ENCODE data around the gene CFAP65. TPM values are rescaled to one million over a fixed set of nuclear protein-coding genes. Genes with fewer than 3 reads are reported as not detected.

CFAP65 gene
- polyA plus RNA-seq, 1 experiment: not detected

- POLR2A ChIA-PET: interaction anchor here (0.6 kb wide), 1 partner anchor 111 kb away, joined by 6 read pairs; no protein-coding TSS in a partner anchor
- peaks cover 43% of the 10 kb centered on the region for H3K27me3 ChIP-seq (ENCODE audit: control insufficient read depth, insufficient read depth, low read length)
These were observed 17.3 kb downstream of the CFAP65 start for GRCh38 chr2:219024059-219024458.

GRCh38 chr2:219023045-219023605, 18.2 kb downstream of the CFAP65 start:
- POLR2A ChIA-PET: no interaction called here
- no peak for TF ChIP-seq CTCF (IDR thresholded peaks at IDR 0.05; ENCODE audit: low read depth, low read length)
- H3K4me3 ChIP-seq (ENCODE audit: low read depth, low read length): no peak overlapping the region
- CTCF ChIA-PET: no interaction called here
- no peak for DNase-seq (ENCODE audit: low read depth, low spot score)
- H3K9me3 ChIP-seq (ENCODE audit: control insufficient read depth, insufficient read depth, low read length): no peaks in the 10 kb centered on the region; the same call in 1 of the 2 replicates
- H3K27me3 ChIP-seq (ENCODE audit: control insufficient read depth, insufficient read depth, low read length): peaks cover 48% of the 10 kb centered on the region
- H3K27ac ChIP-seq (ENCODE audit: low read depth, low read length): no peak overlapping the region

More at GRCh38 chr2:219024059-219024458, 17.3 kb downstream of the CFAP65 start:
- TF ChIP-seq CTCF (IDR thresholded peaks at IDR 0.05; ENCODE audit: low read depth, low read length): no peak
- Histone ChIP-seq H3K9me3 (ENCODE audit: control insufficient read depth, insufficient read depth, low read length) (no peaks in the 10 kb centered on the region; the same call in 1 of the 2 replicates), H3K27ac (ENCODE audit: low read depth, low read length) (no peak overlapping the region), H3K4me3 (ENCODE audit: low read depth, low read length) (no peak overlapping the region)
- DNase-seq (ENCODE audit: low read depth, low spot score): no peak
- CTCF ChIA-PET: interaction anchor here (0.6 to 1.5 kb wide), 5 partner anchors 28 to 218 kb away, joined by 3 to 5 read pairs (median 4); no protein-coding TSS in a partner anchor

- no peak for TF ChIP-seq CTCF (IDR thresholded peaks at IDR 0.05; ENCODE audit: low read depth, low read length)
- POLR2A ChIA-PET: no interaction called here
- H3K27ac ChIP-seq (ENCODE audit: low read depth, low read length): no peak overlapping the region
- no peaks in the 10 kb centered on the region; the same call in 1 of the 2 replicates for H3K9me3 ChIP-seq (ENCODE audit: control insufficient read depth, insufficient read depth, low read length)
- CTCF ChIA-PET: no interaction called here
- H3K4me3 ChIP-seq (ENCODE audit: low read depth, low read length): no peak overlapping the region
- DNase-seq (ENCODE audit: low read depth, low spot score): no peak
- H3K27me3 ChIP-seq (ENCODE audit: control insufficient read depth, insufficient read depth, low read length): peaks cover 53% of the 10 kb centered on the region
These were observed 18.7 kb downstream of the CFAP65 start for GRCh38 chr2:219022616-219023015.

GRCh38 chr2:219022041-219022440, 19.3 kb downstream of the CFAP65 start:
- no peak for TF ChIP-seq CTCF (IDR thresholded peaks at IDR 0.05; ENCODE audit: low read depth, low read length)
- ChIA-PET POLR2A (no interaction called here), CTCF (interaction anchor here (3.3 kb wide), 1 partner anchor 8 kb away, joined by 20 read pairs; no protein-coding TSS in a partner anchor)
- Histone ChIP-seq H3K27ac (ENCODE audit: low read depth, low read length) (no peak overlapping the region), H3K27me3 (ENCODE audit: control insufficient read depth, insufficient read depth, low read length) (peaks cover 54% of the 10 kb centered on the region), H3K4me3 (ENCODE audit: low read depth, low read length) (no peak overlapping the region), H3K9me3 (ENCODE audit: control insufficient read depth, insufficient read depth, low read length) (no peaks in the 10 kb centered on the region; the same call in 1 of the 2 replicates)
- DNase-seq (ENCODE audit: low read depth, low spot score): no peak

- no peak for TF ChIP-seq CTCF (IDR thresholded peaks at IDR 0.05; ENCODE audit: low read depth, low read length)
- no peaks in the 10 kb centered on the region; the same call in 1 of the 2 replicates for H3K9me3 ChIP-seq (ENCODE audit: control insufficient read depth, insufficient read depth, low read length)
- no peak overlapping the region for H3K27ac ChIP-seq (ENCODE audit: low read depth, low read length)
- no peak for DNase-seq (ENCODE audit: low read depth, low spot score)
- no peak overlapping the region for H3K4me3 ChIP-seq (ENCODE audit: low read depth, low read length)
- CTCF ChIA-PET: interaction anchor here (3.3 kb wide), 1 partner anchor 9 kb away, joined by 20 read pairs; no protein-coding TSS in a partner anchor
- POLR2A ChIA-PET: no interaction called here
- peaks cover 55% of the 10 kb centered on the region for H3K27me3 ChIP-seq (ENCODE audit: control insufficient read depth, insufficient read depth, low read length)
These were observed 19.7 kb downstream of the CFAP65 start for GRCh38 chr2:219021591-219021990.

Data from AG04450 (cell line).